OCI-LY7 (cell line): ENCODE data around the gene SIGLEC7.

Source experiments
- EZH2phosphoT487 ChIP-seq: fragments of 200-600 bp; sonication (generic); IDR thresholded peaks from 2 replicates; pipeline ENCODE4 v1.6.1; 2018; ENCODE audit warnings: low read depth, borderline replicate concordance, mild to moderate bottlenecking, mixed run types, antibody characterized with exemption, low read length, moderate library complexity, mixed read lengths
- TF ChIP-seq, protein P1 (sequence below): fragments of 200-600 bp; sonication (generic); conservative IDR thresholded peaks from 2 replicates; pipeline ENCODE4 v1.5.1; 2014; ENCODE audit warnings: mild to moderate bottlenecking, antibody characterized with exemption, low read length, moderate library complexity, mixed read lengths

DNA sequence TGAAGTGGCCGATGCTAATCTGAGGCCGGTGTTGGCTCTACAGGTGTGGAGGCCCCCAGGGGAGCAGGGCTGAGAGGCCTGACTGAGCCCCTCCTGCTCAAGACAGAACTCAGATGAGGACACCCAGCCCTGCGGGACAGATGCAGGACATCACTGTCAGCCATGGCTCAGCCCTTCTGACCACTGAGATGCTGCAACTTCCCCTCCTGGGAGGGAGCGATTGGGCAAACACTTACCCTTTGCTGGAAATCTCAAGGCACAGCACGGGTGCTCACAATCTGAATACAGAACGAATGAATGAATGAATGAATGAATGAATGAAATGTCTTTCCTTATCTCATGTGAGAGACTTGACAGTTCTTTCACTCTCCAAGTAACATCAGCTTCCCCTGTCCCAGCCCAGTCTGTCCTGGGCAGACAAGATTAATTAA is 3.5 kb upstream of the SIGLEC7 start:
- TF ChIP-seq, protein P1, sequence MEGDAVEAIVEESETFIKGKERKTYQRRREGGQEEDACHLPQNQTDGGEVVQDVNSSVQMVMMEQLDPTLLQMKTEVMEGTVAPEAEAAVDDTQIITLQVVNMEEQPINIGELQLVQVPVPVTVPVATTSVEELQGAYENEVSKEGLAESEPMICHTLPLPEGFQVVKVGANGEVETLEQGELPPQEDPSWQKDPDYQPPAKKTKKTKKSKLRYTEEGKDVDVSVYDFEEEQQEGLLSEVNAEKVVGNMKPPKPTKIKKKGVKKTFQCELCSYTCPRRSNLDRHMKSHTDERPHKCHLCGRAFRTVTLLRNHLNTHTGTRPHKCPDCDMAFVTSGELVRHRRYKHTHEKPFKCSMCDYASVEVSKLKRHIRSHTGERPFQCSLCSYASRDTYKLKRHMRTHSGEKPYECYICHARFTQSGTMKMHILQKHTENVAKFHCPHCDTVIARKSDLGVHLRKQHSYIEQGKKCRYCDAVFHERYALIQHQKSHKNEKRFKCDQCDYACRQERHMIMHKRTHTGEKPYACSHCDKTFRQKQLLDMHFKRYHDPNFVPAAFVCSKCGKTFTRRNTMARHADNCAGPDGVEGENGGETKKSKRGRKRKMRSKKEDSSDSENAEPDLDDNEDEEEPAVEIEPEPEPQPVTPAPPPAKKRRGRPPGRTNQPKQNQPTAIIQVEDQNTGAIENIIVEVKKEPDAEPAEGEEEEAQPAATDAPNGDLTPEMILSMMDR = no peak
- TF ChIP-seq EZH2phosphoT487 = no peak
